ENCODE measurements around the gene EPHA7. TPM values are rescaled to one million over a fixed set of nuclear protein-coding genes. Genes with fewer than 3 reads are reported as not detected.

EPHA7 gene
- total and polyA plus RNA-seq, 4 donors = under 0.01 to 0.37 (median 0.01) TPM; not detected in 1

DNA sequence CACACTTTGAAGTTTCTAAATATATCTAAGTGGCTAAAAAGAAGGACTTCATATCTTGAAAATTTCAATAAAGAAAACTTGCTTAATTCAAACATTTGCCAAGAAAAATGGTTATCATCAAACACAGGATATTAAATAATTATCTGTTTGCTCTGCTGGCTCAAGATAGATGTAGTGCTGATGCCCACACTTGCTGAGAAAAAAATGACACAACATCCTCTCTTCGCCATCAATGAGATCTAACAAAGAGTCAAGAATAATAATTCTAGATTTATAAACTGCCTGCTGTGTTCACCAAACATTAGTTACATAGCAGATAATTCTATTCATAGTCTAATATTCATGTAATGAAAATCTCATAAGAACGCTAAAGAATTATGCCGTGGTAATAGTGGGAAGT is 93.6 kb downstream of the EPHA7 start (continued):
- TF ChIP-seq, protein P1, sequence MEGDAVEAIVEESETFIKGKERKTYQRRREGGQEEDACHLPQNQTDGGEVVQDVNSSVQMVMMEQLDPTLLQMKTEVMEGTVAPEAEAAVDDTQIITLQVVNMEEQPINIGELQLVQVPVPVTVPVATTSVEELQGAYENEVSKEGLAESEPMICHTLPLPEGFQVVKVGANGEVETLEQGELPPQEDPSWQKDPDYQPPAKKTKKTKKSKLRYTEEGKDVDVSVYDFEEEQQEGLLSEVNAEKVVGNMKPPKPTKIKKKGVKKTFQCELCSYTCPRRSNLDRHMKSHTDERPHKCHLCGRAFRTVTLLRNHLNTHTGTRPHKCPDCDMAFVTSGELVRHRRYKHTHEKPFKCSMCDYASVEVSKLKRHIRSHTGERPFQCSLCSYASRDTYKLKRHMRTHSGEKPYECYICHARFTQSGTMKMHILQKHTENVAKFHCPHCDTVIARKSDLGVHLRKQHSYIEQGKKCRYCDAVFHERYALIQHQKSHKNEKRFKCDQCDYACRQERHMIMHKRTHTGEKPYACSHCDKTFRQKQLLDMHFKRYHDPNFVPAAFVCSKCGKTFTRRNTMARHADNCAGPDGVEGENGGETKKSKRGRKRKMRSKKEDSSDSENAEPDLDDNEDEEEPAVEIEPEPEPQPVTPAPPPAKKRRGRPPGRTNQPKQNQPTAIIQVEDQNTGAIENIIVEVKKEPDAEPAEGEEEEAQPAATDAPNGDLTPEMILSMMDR (IDR thresholded peaks at IDR 0.05; ENCODE audit: low read depth, low read length, missing input control) = no peak
- TF ChIP-seq JUND (IDR thresholded peaks at IDR 0.05) (no peak), FOXA2 (IDR thresholded peaks at IDR 0.05) (no peak), HNF4G (IDR thresholded peaks at IDR 0.05) (no peak), GABPA (IDR thresholded peaks at IDR 0.05 in 1 of 2, conservative IDR thresholded peaks at IDR 0.05 in 1 of 2) (no peak)

DNA sequence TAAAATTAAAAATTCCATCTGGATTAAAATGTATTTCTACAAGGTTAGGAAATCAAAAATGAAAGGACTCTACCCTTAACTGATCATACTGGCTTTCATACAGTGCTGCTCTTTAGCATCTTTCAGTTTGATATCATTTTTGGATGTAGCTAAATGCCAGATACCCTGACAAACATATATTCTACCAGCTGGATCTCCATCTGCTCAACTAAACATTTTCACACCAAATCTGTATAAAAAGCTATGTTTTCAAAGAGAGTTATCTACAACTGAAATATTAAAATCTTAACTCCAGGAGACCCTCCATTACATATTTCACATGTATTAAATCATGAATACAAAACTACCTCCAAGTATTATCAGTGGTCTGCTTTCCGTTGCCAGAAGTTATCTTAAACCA is 95.7 kb downstream of the EPHA7 start:
- H3K27me3 ChIP-seq (ENCODE audit: control insufficient read depth in 4 of 4, insufficient read depth in 4 of 4, low read length in 3 of 4) = no peaks in the 10 kb centered on the region
- no peaks in the 10 kb centered on the region for H3K4me1 ChIP-seq (ENCODE audit: control insufficient read depth in 4 of 4, insufficient read depth in 4 of 4, low read length in 3 of 4)
- DNase-seq (ENCODE audit: low spot score) = no peak
- no peaks in the 10 kb centered on the region for H3K9me3 ChIP-seq (ENCODE audit: control insufficient read depth in 4 of 4, low read length in 3 of 4)
- no peak overlapping the region for H3K27ac ChIP-seq (ENCODE audit: low read depth in 1 of 2, low read length in 2 of 2)
- WGBS = 73% methylated on average over 1 of the region's 1 CpG
- no peak overlapping the region for H3K4me3 ChIP-seq (ENCODE audit: low read depth in 1 of 3, low read length in 3 of 3)
- no peaks in the 10 kb centered on the region for H3K36me3 ChIP-seq (ENCODE audit: control insufficient read depth in 4 of 4, insufficient read depth in 3 of 4, low read depth in 1 of 4, low read length in 3 of 4)
- no peak for TF ChIP-seq RAD21 (IDR thresholded peaks at IDR 0.05)
- no peak overlapping the region for H3K9ac ChIP-seq (ENCODE audit: low read depth in 1 of 2, low read length in 2 of 2)

DNA sequence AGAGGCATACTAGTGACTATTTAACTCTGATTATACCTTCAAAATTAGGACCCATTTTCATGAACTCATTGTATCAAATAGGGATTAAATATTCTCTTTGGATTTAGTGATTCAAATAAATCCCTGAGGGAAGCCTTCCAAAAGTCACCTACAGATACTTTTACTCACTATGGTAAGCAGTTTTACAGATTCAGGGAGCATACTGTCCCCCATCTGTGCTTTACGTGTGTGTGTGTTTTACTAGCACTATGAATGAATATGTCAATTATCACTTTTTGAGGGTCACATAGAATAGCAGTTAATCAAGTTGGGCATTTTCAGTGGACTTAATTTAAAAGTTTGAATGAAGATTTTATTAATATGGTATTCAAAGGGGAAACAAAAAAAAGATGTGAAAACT is 96.7 kb downstream of the EPHA7 start:
- WGBS = 83% methylated on average over 1 of the region's 1 CpG
- no peak for DNase-seq (ENCODE audit: low spot score)
- no peaks in the 10 kb centered on the region for H3K36me3 ChIP-seq (ENCODE audit: control insufficient read depth in 4 of 4, insufficient read depth in 3 of 4, low read depth in 1 of 4, low read length in 3 of 4)
- TF ChIP-seq FOXA1 (IDR thresholded peaks at IDR 0.05) (no peak), HNF4A (conservative IDR thresholded peaks at IDR 0.05) (no peak), NR2F2 (IDR thresholded peaks at IDR 0.05) (no peak), RXRA (IDR thresholded peaks at IDR 0.05) (no peak), EGR1 (IDR thresholded peaks at IDR 0.05; ENCODE audit: low read depth in 2 of 2) (no peak), GABPA (IDR thresholded peaks at IDR 0.05 in 1 of 2, conservative IDR thresholded peaks at IDR 0.05 in 1 of 2) (no peak), YY1 (IDR thresholded peaks at IDR 0.05) (no peak)
- TF ChIP-seq, protein P1 (IDR thresholded peaks at IDR 0.05; ENCODE audit: low read depth, low read length, missing input control) = no peak
- TF ChIP-seq, protein P2, sequence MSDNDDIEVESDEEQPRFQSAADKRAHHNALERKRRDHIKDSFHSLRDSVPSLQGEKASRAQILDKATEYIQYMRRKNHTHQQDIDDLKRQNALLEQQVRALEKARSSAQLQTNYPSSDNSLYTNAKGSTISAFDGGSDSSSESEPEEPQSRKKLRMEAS (IDR thresholded peaks at IDR 0.05) = no peak
- no peak overlapping the region for H3K27ac ChIP-seq (ENCODE audit: low read depth in 1 of 2, low read length in 2 of 2)
- H3K4me1 ChIP-seq (ENCODE audit: control insufficient read depth in 4 of 4, insufficient read depth in 4 of 4, low read length in 3 of 4) = no peaks in the 10 kb centered on the region
- H3K27me3 ChIP-seq (ENCODE audit: control insufficient read depth in 4 of 4, insufficient read depth in 4 of 4, low read length in 3 of 4) = no peaks in the 10 kb centered on the region
- no peak overlapping the region for H3K9ac ChIP-seq (ENCODE audit: low read depth in 1 of 2, low read length in 2 of 2)
- no peak overlapping the region for H3K4me3 ChIP-seq (ENCODE audit: low read depth in 1 of 3, low read length in 3 of 3)
- H3K9me3 ChIP-seq (ENCODE audit: control insufficient read depth in 4 of 4, low read length in 3 of 4) = no peaks in the 10 kb centered on the region

DNA sequence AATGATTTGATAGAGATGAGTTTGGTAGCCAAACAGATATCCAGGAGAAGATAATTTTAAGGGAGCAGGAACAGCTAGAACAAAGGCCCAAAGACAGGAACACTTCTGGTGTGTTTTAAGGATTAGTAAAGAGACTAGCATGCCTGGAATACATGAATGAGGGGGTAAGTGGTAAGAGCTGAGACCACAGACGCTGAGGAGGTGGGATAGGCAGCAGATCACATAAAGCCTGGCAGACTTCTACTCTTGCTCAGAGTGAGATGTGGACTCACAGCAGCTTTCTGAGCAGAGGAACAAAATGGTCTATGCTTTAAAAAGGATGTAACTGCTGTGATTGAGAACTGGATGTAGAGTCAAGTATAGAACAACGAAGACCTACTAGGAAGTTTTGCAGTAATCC is 100.1 kb downstream of the EPHA7 start:
- Histone ChIP-seq H3K9me3 (ENCODE audit: control insufficient read depth in 4 of 4, low read length in 3 of 4) (no peaks in the 10 kb centered on the region), H3K27me3 (ENCODE audit: control insufficient read depth in 4 of 4, insufficient read depth in 4 of 4, low read length in 3 of 4) (no peaks in the 10 kb centered on the region), H3K9ac (ENCODE audit: low read depth in 1 of 2, low read length in 2 of 2) (no peak overlapping the region), H3K4me1 (ENCODE audit: control insufficient read depth in 4 of 4, insufficient read depth in 4 of 4, low read length in 3 of 4) (no peaks in the 10 kb centered on the region), H3K27ac (ENCODE audit: low read depth in 1 of 2, low read length in 2 of 2) (no peak overlapping the region), H3K4me3 (ENCODE audit: low read depth in 1 of 3, low read length in 3 of 3) (no peak overlapping the region), H3K36me3 (ENCODE audit: control insufficient read depth in 4 of 4, insufficient read depth in 3 of 4, low read depth in 1 of 4, low read length in 3 of 4) (no peaks in the 10 kb centered on the region)
- WGBS = 45% methylated on average over 2 of the region's 2 CpGs
- no peak for DNase-seq (ENCODE audit: low spot score)
- TF ChIP-seq FOXA2 (IDR thresholded peaks at IDR 0.05) (no peak), RAD21 (IDR thresholded peaks at IDR 0.05) (no peak)

Measured in liver (tissue), 9 donors.